ENCODE results near the gene OR51B2. TPM values are rescaled to one million over a fixed set of nuclear protein-coding genes. Genes with fewer than 3 reads are reported as not detected.
"Not testable (repeated sequence)": the region's sequence is repeated elsewhere in the genome, so short reads cannot be mapped to it uniquely, and the experiment has no call there.

The OR51B2 gene
- total RNA-seq, 2 donors from 2014 or later: not detected

DNA sequence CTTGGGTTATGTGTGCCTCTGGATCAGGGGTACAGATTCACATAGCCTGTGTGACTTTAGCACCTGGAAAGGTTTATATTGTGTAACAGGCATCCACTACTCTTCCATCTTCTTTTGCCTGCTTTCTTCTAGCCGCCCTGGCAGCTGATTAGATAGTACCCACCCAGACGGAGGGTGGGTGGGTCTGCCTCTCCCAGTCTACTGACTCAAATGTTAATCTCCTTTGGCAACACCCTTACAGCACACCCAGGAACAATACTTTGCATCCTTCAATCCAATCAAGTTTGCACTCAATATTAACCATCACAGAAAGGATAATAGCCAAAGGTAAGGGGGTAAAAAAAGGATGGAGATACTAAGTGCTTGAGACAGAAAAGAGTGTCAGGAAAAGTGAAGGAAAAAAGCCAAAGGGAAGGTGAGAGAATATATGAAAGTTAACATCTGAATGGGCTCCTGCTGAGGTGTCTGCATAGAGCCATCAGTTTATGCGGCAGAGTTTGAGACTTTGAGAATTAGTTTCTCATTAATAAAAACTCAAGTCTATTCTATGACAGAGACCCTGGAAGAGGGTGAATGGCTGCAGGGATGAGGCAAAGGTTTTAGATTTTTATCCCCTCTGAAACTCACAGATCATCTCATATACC, 24.6 kb upstream of the OR51B2 start:
- no peak overlapping the region for H3K4me3 ChIP-seq
- TF ChIP-seq, protein P1, sequence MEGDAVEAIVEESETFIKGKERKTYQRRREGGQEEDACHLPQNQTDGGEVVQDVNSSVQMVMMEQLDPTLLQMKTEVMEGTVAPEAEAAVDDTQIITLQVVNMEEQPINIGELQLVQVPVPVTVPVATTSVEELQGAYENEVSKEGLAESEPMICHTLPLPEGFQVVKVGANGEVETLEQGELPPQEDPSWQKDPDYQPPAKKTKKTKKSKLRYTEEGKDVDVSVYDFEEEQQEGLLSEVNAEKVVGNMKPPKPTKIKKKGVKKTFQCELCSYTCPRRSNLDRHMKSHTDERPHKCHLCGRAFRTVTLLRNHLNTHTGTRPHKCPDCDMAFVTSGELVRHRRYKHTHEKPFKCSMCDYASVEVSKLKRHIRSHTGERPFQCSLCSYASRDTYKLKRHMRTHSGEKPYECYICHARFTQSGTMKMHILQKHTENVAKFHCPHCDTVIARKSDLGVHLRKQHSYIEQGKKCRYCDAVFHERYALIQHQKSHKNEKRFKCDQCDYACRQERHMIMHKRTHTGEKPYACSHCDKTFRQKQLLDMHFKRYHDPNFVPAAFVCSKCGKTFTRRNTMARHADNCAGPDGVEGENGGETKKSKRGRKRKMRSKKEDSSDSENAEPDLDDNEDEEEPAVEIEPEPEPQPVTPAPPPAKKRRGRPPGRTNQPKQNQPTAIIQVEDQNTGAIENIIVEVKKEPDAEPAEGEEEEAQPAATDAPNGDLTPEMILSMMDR (IDR thresholded peaks at IDR 0.05): no peak

DNA sequence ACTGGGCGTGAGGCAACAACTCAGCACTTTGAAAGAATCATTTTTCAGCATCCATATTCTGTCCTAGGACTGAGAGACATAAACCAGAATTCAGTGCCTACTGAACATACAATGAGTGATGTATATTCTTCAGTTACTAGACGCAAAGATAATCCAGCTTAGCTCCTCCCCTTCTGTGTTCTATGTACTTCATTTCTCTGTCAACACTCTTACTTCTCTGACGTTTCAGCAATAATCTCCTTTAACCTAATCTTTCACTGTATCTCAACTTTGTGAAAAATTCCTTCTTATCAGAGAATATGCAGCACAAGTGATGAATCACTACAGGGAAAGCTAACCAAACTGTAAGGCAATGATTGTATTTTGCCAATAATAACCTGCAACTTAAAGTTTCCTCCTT, 21.7 kb upstream of the OR51B2 start:
- no peak for DNase-seq (ENCODE audit: low spot score)
- Histone ChIP-seq H3K4me1 (no peaks in the 10 kb centered on the region), H3K27me3 (no peaks in the 10 kb centered on the region), H3K9me3 (no peaks in the 10 kb centered on the region), H3K36me3 (no peaks in the 10 kb centered on the region), H3K4me3 (no peak overlapping the region), H3K27ac (no peak overlapping the region)
- TF ChIP-seq, protein P1 (IDR thresholded peaks at IDR 0.05): no peak

More for the DNA sequence above, 24.6 kb upstream of the OR51B2 start:
- no peak for DNase-seq (ENCODE audit: low spot score)
- Histone ChIP-seq H3K36me3 (no peaks in the 10 kb centered on the region), H3K27ac (no peak overlapping the region), H3K27me3 (no peaks in the 10 kb centered on the region), H3K9me3 (no peaks in the 10 kb centered on the region), H3K4me1 (no peaks in the 10 kb centered on the region)

DNA sequence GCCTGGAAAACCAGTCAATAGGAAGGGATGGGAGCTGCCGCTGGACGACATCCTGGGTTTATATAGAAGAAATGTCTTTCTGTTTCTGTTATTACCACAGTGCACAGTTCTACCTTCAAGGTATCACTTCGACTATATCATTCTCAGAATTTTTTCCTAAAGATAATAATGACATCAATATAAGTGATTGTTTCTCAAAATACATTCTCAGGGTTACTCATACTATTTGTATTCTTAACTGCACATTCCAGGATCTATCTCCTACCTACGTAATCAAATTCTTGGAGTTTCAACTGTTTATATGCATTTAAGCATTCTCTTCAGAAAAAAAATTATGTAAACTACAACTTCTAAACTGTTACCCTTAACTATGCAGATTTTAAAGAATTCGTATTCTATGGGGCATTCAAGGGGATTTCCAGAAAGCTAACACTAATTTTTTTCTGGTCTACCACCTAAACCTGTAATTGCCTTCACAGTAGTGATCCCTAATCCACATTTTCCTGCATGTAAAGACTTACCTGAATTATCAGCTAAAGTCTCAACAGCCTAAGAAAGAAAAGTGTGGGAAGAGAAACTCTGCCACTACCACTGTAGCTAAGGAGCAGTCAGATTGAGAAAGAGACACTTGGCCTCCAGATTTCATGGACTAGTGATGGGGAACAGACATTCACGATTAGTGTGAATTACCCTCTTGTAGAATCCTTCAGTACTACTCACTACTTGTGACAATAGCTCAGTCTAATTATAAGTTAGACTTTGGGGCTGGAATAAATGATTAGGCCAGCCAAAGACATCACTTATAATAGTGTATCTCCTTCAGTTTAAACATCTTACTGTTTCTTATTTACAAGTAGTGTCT, 19.6 kb upstream of the OR51B2 start, which contains the start of gene OR51B5:
Gene OR51B5 (minus strand): TSS at position 51 of the 862 bp plus-strand sequence. CDS start 0 bp downstream, at position 51.
- DNase-seq (ENCODE audit: low spot score): no peak
- Histone ChIP-seq H3K4me1 (no peaks in the 10 kb centered on the region), H3K4me3 (no peak within 1 kb of the TSS), H3K27ac (no peak within 1 kb of the TSS), H3K9me3 (no peaks in the 10 kb centered on the region), H3K36me3 (no peaks in the 10 kb centered on the region), H3K27me3 (no peaks in the 10 kb centered on the region)
- TF ChIP-seq, protein P1 (IDR thresholded peaks at IDR 0.05): no peak

DNA sequence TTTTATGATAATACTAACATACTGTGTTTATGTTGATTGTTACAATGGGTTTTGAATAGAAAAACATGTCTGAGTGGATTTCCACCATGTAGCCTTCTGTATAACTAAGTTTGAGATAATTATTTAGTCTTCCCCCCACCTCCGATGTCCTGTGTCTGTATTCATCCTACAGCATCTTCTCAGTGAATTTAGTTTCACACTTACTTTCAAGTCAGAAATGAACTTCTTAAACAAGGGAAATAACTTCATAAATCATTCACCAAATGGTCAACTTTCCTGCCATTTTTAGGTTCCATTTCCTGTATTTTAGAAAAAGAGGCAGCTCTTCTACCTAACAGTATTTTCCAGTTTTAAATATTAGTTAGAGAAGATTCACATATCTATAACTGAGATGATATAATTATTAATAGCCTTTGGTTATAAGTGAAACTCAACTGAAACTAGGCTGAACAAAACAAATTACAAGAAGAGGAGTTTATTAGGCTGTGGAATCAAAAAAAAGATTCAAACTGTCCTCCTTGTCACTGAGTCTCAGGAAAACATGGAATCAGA, 15.8 kb upstream of the OR51B2 start:
- Histone ChIP-seq H3K36me3 (no peaks in the 10 kb centered on the region), H3K9me3 (no peaks in the 10 kb centered on the region), H3K4me1 (no peaks in the 10 kb centered on the region), H3K27me3 (no peaks in the 10 kb centered on the region), H3K4me3 (no peak overlapping the region), H3K27ac (no peak overlapping the region)
- TF ChIP-seq, protein P1 (IDR thresholded peaks at IDR 0.05): no peak
- no peak for DNase-seq (ENCODE audit: low spot score)

DNA sequence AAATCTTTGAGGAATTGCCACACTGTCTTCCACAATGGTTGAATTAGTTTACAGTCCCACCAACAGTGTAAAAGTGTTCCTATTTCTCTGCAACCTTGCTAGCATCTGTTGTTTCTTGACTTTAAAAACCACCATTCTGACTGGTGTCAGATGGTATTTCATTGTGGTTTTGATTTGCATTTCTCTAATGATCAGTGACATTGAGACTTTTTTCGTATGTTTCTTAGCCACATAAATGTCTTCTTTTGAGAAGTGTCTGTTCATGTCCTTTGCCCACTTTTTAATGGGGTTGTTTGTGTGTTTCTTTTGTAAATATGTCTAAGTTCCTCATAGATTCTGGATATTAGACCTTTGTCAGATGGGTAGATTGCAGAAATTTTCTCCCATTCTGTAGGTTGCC, 13.2 kb upstream of the OR51B2 start:
- not testable (repeated sequence) for H3K27me3 ChIP-seq; H3K9me3 ChIP-seq; H3K36me3 ChIP-seq; H3K4me3 ChIP-seq; H3K4me1 ChIP-seq; DNase-seq (ENCODE audit: low spot score); H3K27ac ChIP-seq

DNA sequence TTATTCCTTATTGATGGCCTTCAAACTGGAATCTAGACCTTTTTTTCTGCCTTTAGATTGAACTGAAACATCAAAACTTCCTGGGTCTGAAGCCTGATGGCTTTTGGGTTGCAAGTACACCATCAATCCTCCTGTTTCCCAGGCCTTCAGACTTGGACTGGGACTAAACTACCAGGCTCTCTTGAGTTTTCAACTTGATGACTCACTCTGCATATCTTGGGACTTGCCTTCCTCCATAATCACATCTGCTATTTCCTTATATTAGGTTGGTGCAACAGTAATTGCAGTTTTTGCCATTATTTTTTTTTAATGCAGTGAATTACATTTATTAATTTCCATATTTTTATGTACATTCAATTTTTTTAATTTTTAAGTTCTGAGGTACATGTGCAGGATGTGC, 12.2 kb upstream of the OR51B2 start:
- H3K4me3 ChIP-seq: no peak overlapping the region
- TF ChIP-seq, protein P1 (IDR thresholded peaks at IDR 0.05): no peak
- no peaks in the 10 kb centered on the region for H3K4me1 ChIP-seq
- H3K9me3 ChIP-seq: no peaks in the 10 kb centered on the region
- DNase-seq (ENCODE audit: low spot score): no peak
- no peaks in the 10 kb centered on the region for H3K27me3 ChIP-seq
- no peak overlapping the region for H3K27ac ChIP-seq
- no peaks in the 10 kb centered on the region for H3K36me3 ChIP-seq

All from right atrium auricular region (tissue), 2 donors.